ENCODE measurements around the gene TBC1D9B. TPM values are rescaled to one million over a fixed set of nuclear protein-coding genes. Genes with fewer than 3 reads are reported as not detected.
"Not testable (repeated sequence)": the region's sequence is repeated elsewhere in the genome, so short reads cannot be mapped to it uniquely, and the experiment has no call there.

The TBC1D9B gene
- total and polyA plus RNA-seq, 8 donors: 42.1 to 87.2 (median 54.9) TPM

DNA sequence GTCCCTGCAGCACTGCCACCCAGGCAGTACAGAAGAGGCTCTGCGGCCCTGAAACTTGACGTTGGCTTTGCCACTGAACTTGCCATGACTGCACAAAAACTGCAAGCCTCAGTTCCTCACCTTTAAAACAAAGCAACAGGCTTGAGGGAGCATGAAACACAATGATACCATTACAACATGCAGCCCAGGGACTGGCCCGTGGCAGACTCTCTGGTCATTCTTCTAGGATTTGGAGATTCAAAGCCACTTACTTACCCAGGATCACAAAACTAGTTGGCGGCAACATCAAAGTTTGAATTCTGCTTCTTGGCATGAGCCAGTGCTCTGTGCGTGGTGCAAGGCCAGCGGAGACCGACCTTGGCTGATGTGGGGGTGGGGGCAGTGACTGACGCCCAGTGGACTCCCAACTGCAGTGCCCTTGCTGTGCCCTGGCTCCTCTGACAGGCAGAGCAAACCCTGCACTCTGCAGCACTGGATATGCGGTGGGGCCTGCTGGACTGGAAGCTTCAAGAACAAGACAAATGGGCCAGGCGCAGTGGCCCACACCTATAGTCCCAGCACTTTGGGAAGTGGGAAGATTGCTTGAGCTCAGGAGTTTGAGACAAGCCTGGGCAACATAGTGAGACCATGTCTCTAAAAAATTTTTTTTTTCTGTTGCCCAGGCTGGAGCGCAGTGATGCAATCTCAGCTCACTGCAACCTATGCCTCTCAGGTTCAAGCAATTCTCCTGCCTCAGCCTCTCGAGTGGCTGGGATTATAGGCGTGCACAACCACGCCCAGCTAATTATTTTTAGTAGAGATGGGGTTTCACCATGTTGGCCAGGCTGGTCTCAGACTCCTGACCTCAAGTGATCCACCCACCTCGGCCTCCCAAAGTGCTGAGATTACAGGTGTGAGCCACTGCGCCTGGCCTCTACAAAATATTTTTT, 68.1 kb downstream of the TBC1D9B start:
- peaks cover 10 to 23% (median 20%) of the 10 kb centered on the region in 3 donors for H3K4me1 ChIP-seq
- 47 to 52% methylated on average over 16 of the region's 16 CpGs for WGBS, 2 donors
- ATAC-seq: peak; percentile 53 to 86 (median 82)

GRCh38 chr5:179837076-179838011, 70.4 kb downstream of the TBC1D9B start:
- no peak for ATAC-seq

More for the DNA sequence above, 68.1 kb downstream of the TBC1D9B start:
- no peaks in the 10 kb centered on the region for H3K9me3 ChIP-seq
- TF ChIP-seq, protein P1, sequence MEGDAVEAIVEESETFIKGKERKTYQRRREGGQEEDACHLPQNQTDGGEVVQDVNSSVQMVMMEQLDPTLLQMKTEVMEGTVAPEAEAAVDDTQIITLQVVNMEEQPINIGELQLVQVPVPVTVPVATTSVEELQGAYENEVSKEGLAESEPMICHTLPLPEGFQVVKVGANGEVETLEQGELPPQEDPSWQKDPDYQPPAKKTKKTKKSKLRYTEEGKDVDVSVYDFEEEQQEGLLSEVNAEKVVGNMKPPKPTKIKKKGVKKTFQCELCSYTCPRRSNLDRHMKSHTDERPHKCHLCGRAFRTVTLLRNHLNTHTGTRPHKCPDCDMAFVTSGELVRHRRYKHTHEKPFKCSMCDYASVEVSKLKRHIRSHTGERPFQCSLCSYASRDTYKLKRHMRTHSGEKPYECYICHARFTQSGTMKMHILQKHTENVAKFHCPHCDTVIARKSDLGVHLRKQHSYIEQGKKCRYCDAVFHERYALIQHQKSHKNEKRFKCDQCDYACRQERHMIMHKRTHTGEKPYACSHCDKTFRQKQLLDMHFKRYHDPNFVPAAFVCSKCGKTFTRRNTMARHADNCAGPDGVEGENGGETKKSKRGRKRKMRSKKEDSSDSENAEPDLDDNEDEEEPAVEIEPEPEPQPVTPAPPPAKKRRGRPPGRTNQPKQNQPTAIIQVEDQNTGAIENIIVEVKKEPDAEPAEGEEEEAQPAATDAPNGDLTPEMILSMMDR (IDR thresholded peaks at IDR 0.05): no peak
- DNase-seq (peak; percentile 74 to 92 (median 84)), FAIRE-seq (no peak)
- no peaks in the 10 kb centered on the region for H3K27me3 ChIP-seq
- intact Hi-C loops (cut with DNase I): no loop called here
- peak overlapping the region in 2 of 4 donors; percentile 26 to 46 for H3K27ac ChIP-seq
- H3K4me3 ChIP-seq: no peak overlapping the region
- peaks cover 10 to 35% (median 17%) of the 10 kb centered on the region in 3 donors for H3K36me3 ChIP-seq

DNA sequence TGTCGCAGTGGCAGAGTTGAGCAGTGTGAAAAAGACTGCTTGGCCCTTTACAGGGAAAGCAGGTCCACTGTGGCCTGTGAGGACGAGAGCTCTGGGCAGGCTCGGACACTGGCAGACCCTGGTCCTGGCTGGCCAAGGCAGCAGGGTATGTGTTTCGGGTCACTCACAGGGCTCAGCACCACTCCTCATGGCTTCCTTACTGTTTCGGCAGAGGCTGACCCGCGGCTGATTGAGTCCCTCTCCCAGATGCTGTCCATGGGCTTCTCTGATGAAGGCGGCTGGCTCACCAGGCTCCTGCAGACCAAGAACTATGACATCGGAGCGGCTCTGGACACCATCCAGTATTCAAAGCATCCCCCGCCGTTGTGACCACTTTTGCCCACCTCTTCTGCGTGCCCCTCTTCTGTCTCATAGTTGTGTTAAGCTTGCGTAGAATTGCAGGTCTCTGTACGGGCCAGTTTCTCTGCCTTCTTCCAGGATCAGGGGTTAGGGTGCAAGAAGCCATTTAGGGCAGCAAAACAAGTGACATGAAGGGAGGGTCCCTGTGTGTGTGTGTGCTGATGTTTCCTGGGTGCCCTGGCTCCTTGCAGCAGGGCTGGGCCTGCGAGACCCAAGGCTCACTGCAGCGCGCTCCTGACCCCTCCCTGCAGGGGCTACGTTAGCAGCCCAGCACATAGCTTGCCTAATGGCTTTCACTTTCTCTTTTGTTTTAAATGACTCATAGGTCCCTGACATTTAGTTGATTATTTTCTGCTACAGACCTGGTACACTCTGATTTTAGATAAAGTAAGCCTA, 71.3 kb downstream of the TBC1D9B start:
- peak in 3 of 4 donors; percentile 8 to 56 (median 35) for ATAC-seq
- DNase-seq: peak in 2 of 6 donors; percentile 20 to 59
- Histone ChIP-seq H3K4me3 (no peak overlapping the region), H3K9me3 (no peaks in the 10 kb centered on the region), H3K36me3 (peaks cover 16 to 60% (median 37%) of the 10 kb centered on the region in 3 donors), H3K27me3 (no peaks in the 10 kb centered on the region), H3K4me1 (peaks cover 4 to 23% (median 20%) of the 10 kb centered on the region in 3 donors), H3K27ac (peak overlapping the region in 2 of 4 donors; percentile 4 to 47)
- FAIRE-seq: no peak
- TF ChIP-seq, protein P1 (IDR thresholded peaks at IDR 0.05): no peak
- intact Hi-C loops (cut with DNase I): no loop called here
- 91 to 94% methylated on average over 19 of the region's 19 CpGs for WGBS, 2 donors

More at GRCh38 chr5:179837076-179838011, 70.4 kb downstream of the TBC1D9B start:
- Histone ChIP-seq H3K27me3 (no peaks in the 10 kb centered on the region), H3K27ac (peak overlapping the region in 1 of 4 donors; percentile 47), H3K4me3 (no peak overlapping the region), H3K9me3 (no peaks in the 10 kb centered on the region), H3K36me3 (peaks cover 16 to 51% (median 32%) of the 10 kb centered on the region in 3 donors), H3K4me1 (peaks cover 10 to 23% (median 20%) of the 10 kb centered on the region in 3 donors)
- 87 to 89% methylated on average over 15 of the region's 15 CpGs for WGBS, 2 donors
- DNase-seq: peak in 2 of 6 donors; percentile 24 to 64
- intact Hi-C loops (cut with DNase I): no loop called here
- no peak for FAIRE-seq
- TF ChIP-seq, protein P1 (IDR thresholded peaks at IDR 0.05): no peak

- Histone ChIP-seq H3K36me3 (peaks cover 22 to 76% (median 42%) of the 10 kb centered on the region in 3 donors), H3K4me1 (peaks cover 3 to 19% (median 17%) of the 10 kb centered on the region in 3 donors)
- H3K4me3 ChIP-seq; H3K27me3 ChIP-seq; H3K9me3 ChIP-seq; intact Hi-C loops (cut with DNase I); FAIRE-seq; H3K27ac ChIP-seq; ATAC-seq: not testable (repeated sequence)
- WGBS, 2 donors: 94 to 95% methylated on average over 18 to 24 of the region's 28 CpGs
- DNase-seq: peak in 1 of 6 donors; percentile 55
These were observed 72.8 kb downstream of the TBC1D9B start for GRCh38 chr5:179834871-179835270.

Data from pancreas (tissue), 10 donors.